ENCODE results near the gene SPATA13. TPM values are rescaled to one million over a fixed set of nuclear protein-coding genes. Genes with fewer than 3 reads are reported as not detected.
"Not testable (repeated sequence)": the region's sequence is repeated elsewhere in the genome, so short reads cannot be mapped to it uniquely, and the experiment has no call there.

Gene SPATA13
- total RNA-seq, 1 experiment from 2014 or later = 4.8 TPM

GRCh38 chr13:24194447-24194846, 33.9 kb downstream of the SPATA13 start:
- DNase-seq (ENCODE audit: low spot score) = no peak

GRCh38 chr13:24195626-24196025, 35.1 kb downstream of the SPATA13 start:
- DNase-seq (ENCODE audit: low spot score) = no peak

- DNase-seq (ENCODE audit: low spot score) = no peak
Observed at GRCh38 chr13:24196593-24197197, 36.2 kb downstream of the SPATA13 start.

GRCh38 chr13:24199016-24199415, 38.5 kb downstream of the SPATA13 start:
- DNase-seq (ENCODE audit: low spot score) = no peak

GRCh38 chr13:24202215-24202614, 41.7 kb downstream of the SPATA13 start:
- DNase-seq (ENCODE audit: low spot score) = no peak

- DNase-seq (ENCODE audit: low spot score) = no peak
Observed at GRCh38 chr13:24203273-24203672, 42.8 kb downstream of the SPATA13 start.

- DNase-seq (ENCODE audit: low spot score) = no peak
Observed at GRCh38 chr13:24203811-24204210, 43.3 kb downstream of the SPATA13 start.

- not testable (repeated sequence) for DNase-seq (ENCODE audit: low spot score)
Observed at GRCh38 chr13:24205076-24205475, 44.6 kb downstream of the SPATA13 start.

GRCh38 chr13:24207841-24208667, 47.5 kb downstream of the SPATA13 start:
- peak; percentile 65 for DNase-seq (ENCODE audit: low spot score)

- DNase-seq (ENCODE audit: low spot score) = no peak
Observed at GRCh38 chr13:24209138-24209537, 48.6 kb downstream of the SPATA13 start.

GRCh38 chr13:24212254-24212653, 51.7 kb downstream of the SPATA13 start:
- DNase-seq (ENCODE audit: low spot score) = no peak

GRCh38 chr13:24212674-24213073, 52.2 kb downstream of the SPATA13 start:
- no peak for DNase-seq (ENCODE audit: low spot score)

GRCh38 chr13:24213932-24214331, 53.4 kb downstream of the SPATA13 start:
- DNase-seq (ENCODE audit: low spot score) = no peak

- no peak for DNase-seq (ENCODE audit: low spot score)
Observed at GRCh38 chr13:24214528-24214927, 54.0 kb downstream of the SPATA13 start.

- no peak for DNase-seq (ENCODE audit: low spot score)
Observed at GRCh38 chr13:24215126-24215525, 54.6 kb downstream of the SPATA13 start.

- no peak for DNase-seq (ENCODE audit: low spot score)
Observed at GRCh38 chr13:24215732-24216131, 55.2 kb downstream of the SPATA13 start.

GRCh38 chr13:24216176-24216575, 55.7 kb downstream of the SPATA13 start:
- no peak for DNase-seq (ENCODE audit: low spot score)

- not testable (repeated sequence) for DNase-seq (ENCODE audit: low spot score)
Observed at GRCh38 chr13:24216779-24217178, 56.3 kb downstream of the SPATA13 start.

- peak; percentile 13 for DNase-seq (ENCODE audit: low spot score)
Observed at GRCh38 chr13:24217601-24218281, 57.2 kb downstream of the SPATA13 start.

GRCh38 chr13:24218338-24218737, 57.8 kb downstream of the SPATA13 start:
- DNase-seq (ENCODE audit: low spot score) = no peak

GRCh38 chr13:24218977-24219376, 58.5 kb downstream of the SPATA13 start:
- DNase-seq (ENCODE audit: low spot score) = no peak

GRCh38 chr13:24220086-24220703, 59.7 kb downstream of the SPATA13 start:
- peak; percentile 68 for DNase-seq (ENCODE audit: low spot score)
